ENCODE data around the gene PAPSS2. TPM values are rescaled to one million over a fixed set of nuclear protein-coding genes. Genes with fewer than 3 reads are reported as not detected.
A peak's percentile ranks its signal among the peaks of the same experiment; 100 is the strongest.

Gene PAPSS2
- total RNA-seq, 1 donor from 2014 or later = 21.1 TPM

DNA sequence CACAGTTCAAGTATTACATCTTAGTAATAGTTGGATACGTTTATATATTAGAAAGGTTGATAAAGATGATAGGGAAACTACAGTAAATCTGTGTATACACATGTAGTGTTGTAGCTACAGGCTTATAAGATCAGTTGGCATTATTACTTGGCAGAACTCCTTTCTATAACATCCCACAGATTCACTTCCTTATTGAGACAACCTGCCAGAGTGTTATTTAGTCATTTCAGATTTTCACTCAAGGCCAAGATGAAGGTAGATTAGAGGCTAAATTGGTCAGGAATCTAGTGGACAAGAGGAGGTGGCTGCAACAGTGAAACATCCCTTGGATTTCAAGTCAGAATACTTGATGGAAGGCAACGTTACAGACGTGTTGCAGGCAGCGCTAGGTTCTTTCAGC, 63.0 kb downstream of the PAPSS2 start:
- peaks cover 21% of the 10 kb centered on the region for H3K4me1 Mint-ChIP-seq (ENCODE audit: unreplicated experiment)
- TF ChIP-seq, protein P1, sequence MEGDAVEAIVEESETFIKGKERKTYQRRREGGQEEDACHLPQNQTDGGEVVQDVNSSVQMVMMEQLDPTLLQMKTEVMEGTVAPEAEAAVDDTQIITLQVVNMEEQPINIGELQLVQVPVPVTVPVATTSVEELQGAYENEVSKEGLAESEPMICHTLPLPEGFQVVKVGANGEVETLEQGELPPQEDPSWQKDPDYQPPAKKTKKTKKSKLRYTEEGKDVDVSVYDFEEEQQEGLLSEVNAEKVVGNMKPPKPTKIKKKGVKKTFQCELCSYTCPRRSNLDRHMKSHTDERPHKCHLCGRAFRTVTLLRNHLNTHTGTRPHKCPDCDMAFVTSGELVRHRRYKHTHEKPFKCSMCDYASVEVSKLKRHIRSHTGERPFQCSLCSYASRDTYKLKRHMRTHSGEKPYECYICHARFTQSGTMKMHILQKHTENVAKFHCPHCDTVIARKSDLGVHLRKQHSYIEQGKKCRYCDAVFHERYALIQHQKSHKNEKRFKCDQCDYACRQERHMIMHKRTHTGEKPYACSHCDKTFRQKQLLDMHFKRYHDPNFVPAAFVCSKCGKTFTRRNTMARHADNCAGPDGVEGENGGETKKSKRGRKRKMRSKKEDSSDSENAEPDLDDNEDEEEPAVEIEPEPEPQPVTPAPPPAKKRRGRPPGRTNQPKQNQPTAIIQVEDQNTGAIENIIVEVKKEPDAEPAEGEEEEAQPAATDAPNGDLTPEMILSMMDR (conservative IDR thresholded peaks at IDR 0.05) = no peak
- no peaks in the 10 kb centered on the region for H3K27me3 Mint-ChIP-seq
- no peaks in the 10 kb centered on the region for H3K36me3 Mint-ChIP-seq
- H3K27ac Mint-ChIP-seq = no peak overlapping the region
- H3K9me3 Mint-ChIP-seq = no peaks in the 10 kb centered on the region
- no peak for DNase-seq (ENCODE audit: extremely low spot score, unreplicated experiment)
- H3K4me3 Mint-ChIP-seq = no peak overlapping the region

DNA sequence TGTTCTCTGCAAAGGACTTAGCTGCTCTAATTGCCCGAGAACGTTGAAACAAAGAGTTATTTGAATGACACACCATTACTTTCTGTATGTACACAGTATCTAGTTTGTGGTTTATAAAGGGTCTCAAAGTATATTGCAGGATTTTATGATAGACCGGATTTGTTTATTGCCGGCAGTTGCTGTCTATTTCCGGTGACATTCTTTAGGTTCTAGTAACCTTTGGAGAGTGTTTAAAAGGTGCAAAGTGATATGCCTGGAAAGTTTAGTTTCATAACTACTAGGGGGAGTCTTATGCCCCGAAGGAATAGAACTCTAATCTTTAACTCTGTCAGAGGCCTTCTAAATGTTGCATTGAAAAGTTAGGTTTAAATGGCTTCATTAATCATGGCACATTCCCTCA, 63.8 kb downstream of the PAPSS2 start:
- Mint-ChIP-seq H3K4me1 (ENCODE audit: unreplicated experiment) (peaks cover 21% of the 10 kb centered on the region), H3K4me3 (peak overlapping the region; percentile 3), H3K27ac (no peak overlapping the region), H3K36me3 (no peaks in the 10 kb centered on the region), H3K9me3 (no peaks in the 10 kb centered on the region), H3K27me3 (no peaks in the 10 kb centered on the region)
- TF ChIP-seq, protein P1 (conservative IDR thresholded peaks at IDR 0.05) = no peak
- DNase-seq (ENCODE audit: extremely low spot score, unreplicated experiment) = no peak

DNA sequence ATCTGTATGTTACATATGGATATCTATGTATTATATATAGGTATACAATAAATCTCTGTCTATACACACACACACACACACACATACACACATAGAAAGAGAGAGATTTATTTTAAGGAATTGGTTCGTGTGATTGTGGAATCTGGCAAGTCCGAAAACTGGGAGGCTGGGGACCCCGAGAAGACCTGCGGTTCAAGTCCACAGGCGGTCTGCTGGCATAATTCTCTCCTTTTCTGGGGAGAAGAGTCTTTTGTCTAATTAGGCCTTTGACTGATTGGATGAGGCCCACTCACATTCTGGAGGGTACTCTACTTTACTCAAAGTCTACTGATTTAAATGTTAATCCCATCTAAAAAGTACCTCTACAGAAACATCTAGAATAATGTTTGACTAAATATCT, 65.1 kb downstream of the PAPSS2 start:
- DNase-seq (ENCODE audit: extremely low spot score, unreplicated experiment) = no peak
- H3K4me1 Mint-ChIP-seq (ENCODE audit: unreplicated experiment) = peaks cover 26% of the 10 kb centered on the region
- H3K36me3 Mint-ChIP-seq = no peaks in the 10 kb centered on the region
- no peak overlapping the region for H3K4me3 Mint-ChIP-seq
- no peaks in the 10 kb centered on the region for H3K27me3 Mint-ChIP-seq
- TF ChIP-seq, protein P1 (conservative IDR thresholded peaks at IDR 0.05) = no peak
- H3K9me3 Mint-ChIP-seq = no peaks in the 10 kb centered on the region
- H3K27ac Mint-ChIP-seq = no peak overlapping the region

DNA sequence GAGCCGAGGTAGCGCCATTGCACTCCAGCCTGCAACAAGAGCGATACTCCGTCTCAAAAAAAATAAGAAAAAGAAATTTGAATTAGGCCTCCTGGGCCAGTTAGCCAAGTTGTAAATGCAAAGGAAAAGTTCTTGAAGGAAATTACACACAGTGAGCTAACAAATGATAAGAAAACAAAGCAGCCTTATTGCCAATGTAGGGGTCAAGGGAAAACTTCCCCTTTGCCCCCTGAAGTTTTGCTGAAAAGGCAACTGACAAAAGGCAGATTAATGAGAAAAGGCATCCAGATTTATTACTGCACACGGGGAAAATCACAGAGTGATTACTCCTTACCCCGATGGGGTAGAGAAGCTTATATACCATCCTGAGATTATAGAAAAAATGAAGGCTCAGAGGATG, 70.3 kb downstream of the PAPSS2 start:
- no peaks in the 10 kb centered on the region for H3K36me3 Mint-ChIP-seq
- no peaks in the 10 kb centered on the region for H3K27me3 Mint-ChIP-seq
- H3K4me3 Mint-ChIP-seq = peak overlapping the region; percentile 3
- peak overlapping the region; percentile 11 for H3K27ac Mint-ChIP-seq
- DNase-seq (ENCODE audit: extremely low spot score, unreplicated experiment) = no peak
- peaks cover 19% of the 10 kb centered on the region for H3K4me1 Mint-ChIP-seq (ENCODE audit: unreplicated experiment)
- TF ChIP-seq, protein P1 (conservative IDR thresholded peaks at IDR 0.05) = no peak
- H3K9me3 Mint-ChIP-seq = peaks cover 6% of the 10 kb centered on the region

DNA sequence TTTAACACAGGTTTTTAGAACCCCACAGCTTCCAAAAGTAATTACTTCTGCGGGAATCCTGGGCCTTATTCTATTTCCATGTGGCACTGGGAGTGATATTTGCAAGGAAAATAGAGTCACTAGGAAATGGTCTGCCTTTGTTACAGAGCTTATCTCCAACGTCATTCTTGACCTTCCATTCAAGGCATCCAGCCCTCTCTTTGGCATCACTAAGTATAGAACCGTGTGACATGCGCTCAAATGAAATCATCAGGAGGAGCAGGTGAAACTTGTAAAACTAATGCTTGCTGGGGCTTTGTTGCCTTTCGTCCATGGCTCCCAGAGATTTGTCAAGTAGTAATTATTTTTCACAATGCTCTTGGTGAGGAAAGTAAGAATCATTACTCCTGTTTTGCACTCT, 73.4 kb downstream of the PAPSS2 start:
- H3K27me3 Mint-ChIP-seq = no peaks in the 10 kb centered on the region
- TF ChIP-seq, protein P1 (conservative IDR thresholded peaks at IDR 0.05) = no peak
- no peaks in the 10 kb centered on the region for H3K36me3 Mint-ChIP-seq
- H3K9me3 Mint-ChIP-seq = peaks cover 6% of the 10 kb centered on the region
- H3K4me3 Mint-ChIP-seq = no peak overlapping the region
- H3K4me1 Mint-ChIP-seq (ENCODE audit: unreplicated experiment) = peaks cover 20% of the 10 kb centered on the region
- H3K27ac Mint-ChIP-seq = no peak overlapping the region
- no peak for DNase-seq (ENCODE audit: extremely low spot score, unreplicated experiment)
